Endothelial cell of umbilical vein (primary cell): ENCODE measurements around the gene RELN. TPM values are rescaled to one million over a fixed set of nuclear protein-coding genes. Genes with fewer than 3 reads are reported as not detected.

Experiments
- BruUV-seq: library from RNA; stranded (reverse); fragments of 400-500 nt; replicated peaks from 2 replicates; lab custom pipeline; 2021; lab: Mats Ljungman, UMichigan
- CTCF ChIA-PET: fragments of 300-600, 350-600 bp; sonication (Branson Sonifier 250); formaldehyde crosslinking; loops from one replicate; lab custom pipeline; 2021; ENCODE audit warnings: antibody characterized with exemption, inconsistent platforms; lab: Charles Lee
- POLR2A ChIA-PET: fragments of 300-600, 350-600 bp; sonication (Branson Sonifier 250); formaldehyde crosslinking; loops from one replicate; lab custom pipeline; 2021; ENCODE audit warnings: antibody characterized with exemption, inconsistent platforms; lab: Charles Lee
- DNase-seq: peaks from one replicate; pipeline ENCODE4 v3.0.0-alpha.2; 2011; ENCODE audit warnings: low read depth, low spot score
- FAIRE-seq: peaks from 2 replicates; lab custom pipeline; 2011; peaks lifted over from hg19 to GRCh38; lab: Jason Lieb, UNC
- H2AFZ ChIP-seq: 2 replicates; pipeline ENCODE4 v1.6.0; 2012; ENCODE audit warnings: low read depth, low read length, control low read depth, inconsistent platforms
- H3K27ac ChIP-seq: 2 replicates; pipeline ENCODE4 v1.5.1; 2011; ENCODE audit warnings: low read depth, mild to moderate bottlenecking, control low read depth, low read length, moderate library complexity; ENCODE audit not compliant: insufficient read depth
- H3K27me3 ChIP-seq, 2 experiments: 2 replicates each; pipeline versions ENCODE4 v1.6.0 to v1.6.1; 2011; ENCODE audit warnings: low read length in 2 of 2, mixed read lengths in 1 of 2; ENCODE audit not compliant: control insufficient read depth in 2 of 2, insufficient read depth in 2 of 2
- H3K36me3 ChIP-seq, 2 experiments: 2 replicates in 1 of 2; 3 replicates in 1 of 2; pipeline ENCODE4 v1.5.1; 2011; ENCODE audit warnings: low read length in 2 of 2, mild to moderate bottlenecking in 1 of 2, moderate library complexity in 1 of 2; ENCODE audit not compliant: control insufficient read depth in 2 of 2, insufficient read depth in 2 of 2; ENCODE audit errors: extremely low read depth in 1 of 2
- H3K4me1 ChIP-seq: 3 replicates; pipeline ENCODE4 v1.5.1; 2011; ENCODE audit warnings: mild to moderate bottlenecking, low read length; ENCODE audit not compliant: control insufficient read depth, insufficient read depth; ENCODE audit errors: extremely low read depth
- H3K4me2 ChIP-seq: 2 replicates; pipeline ENCODE4 v1.6.1; 2011; ENCODE audit warnings: low read length, control low read depth, mixed read lengths; ENCODE audit not compliant: insufficient read depth
- H3K4me3 ChIP-seq, 3 experiments: fragments of 200-600 bp in 1 of 3; sonication (generic), shearing (Covaris generic) in 1 of 3; replicated peaks in 1 of 3; 2 replicates each; pipeline ENCODE4 v1.5.1; 2011 to 2016; ENCODE audit warnings: control low read depth in 3 of 3, low read length in 3 of 3, mild to moderate bottlenecking in 2 of 3, inconsistent platforms in 1 of 3, low read depth in 1 of 3, moderate library complexity in 1 of 3; ENCODE audit not compliant: insufficient read depth in 1 of 3
- H3K79me2 ChIP-seq: 2 replicates; pipeline ENCODE4 v1.6.0; 2012; ENCODE audit warnings: low read length, inconsistent platforms; ENCODE audit not compliant: control insufficient read depth, insufficient read depth
- H3K9ac ChIP-seq: replicated peaks from 2 replicates; pipeline ENCODE3; 2011; ENCODE audit warnings: low read length, control low read depth; ENCODE audit not compliant: insufficient read depth; ENCODE audit errors: extremely low read depth
- H3K9me1 ChIP-seq: replicated peaks from 3 replicates; pipeline ENCODE4 v1.6.0; 2011; ENCODE audit warnings: mild to moderate bottlenecking, low read length; ENCODE audit not compliant: control insufficient read depth, insufficient read depth; ENCODE audit errors: extremely low read depth
- H3K9me3 ChIP-seq: replicated peaks from 2 replicates; pipeline ENCODE4 v1.5.1; 2012; ENCODE audit warnings: low read length, inconsistent platforms; ENCODE audit not compliant: control insufficient read depth, insufficient read depth
- H4K20me1 ChIP-seq: replicated peaks from 2 replicates; pipeline ENCODE3; 2011; ENCODE audit warnings: mild to moderate bottlenecking, low read length; ENCODE audit not compliant: control insufficient read depth, insufficient read depth; ENCODE audit errors: extremely low read depth
- EZH2 ChIP-seq: IDR thresholded peaks from 2 replicates; pipeline ENCODE4 v1.6.1; 2012; ENCODE audit warnings: borderline replicate concordance, low read depth, mild to moderate bottlenecking, moderate library complexity, low read length, inconsistent platforms; ENCODE audit not compliant: severe bottlenecking
- FOS ChIP-seq: IDR thresholded peaks from 2 replicates; pipeline ENCODE4 v1.6.1; 2011; ENCODE audit warnings: mild to moderate bottlenecking, low read length, moderate library complexity, borderline replicate concordance; ENCODE audit not compliant: insufficient read depth
- GATA2 ChIP-seq: IDR thresholded peaks from 2 replicates; pipeline ENCODE4 v1.7.0; 2011; ENCODE audit warnings: low read depth, mild to moderate bottlenecking, moderate library complexity, mixed read lengths, low read length; ENCODE audit not compliant: insufficient read length, insufficient read depth
- JUN ChIP-seq: IDR thresholded peaks from 2 replicates; pipeline ENCODE4 v1.6.1; 2011; ENCODE audit warnings: borderline replicate concordance, low read depth; ENCODE audit not compliant: insufficient read length, insufficient read depth
- MAX ChIP-seq: IDR thresholded peaks from 2 replicates; pipeline ENCODE4 v1.6.1; 2011; ENCODE audit not compliant: insufficient read depth, insufficient read length
- MYC ChIP-seq: IDR thresholded peaks from one replicate; pipeline ENCODE4 v1.6.1; 2011; ENCODE audit warnings: mild to moderate bottlenecking, low read depth, low read length
- POLR2A ChIP-seq: IDR thresholded peaks from 2 replicates; pipeline ENCODE4 v1.6.1; 2012; ENCODE audit warnings: low read depth, mild to moderate bottlenecking, control low read depth, low read length
- POLR2AphosphoS5 ChIP-seq: IDR thresholded peaks from 2 replicates; pipeline ENCODE4 v1.6.1; 2012; ENCODE audit warnings: low read depth, mild to moderate bottlenecking, control low read depth, low read length, moderate library complexity; ENCODE audit not compliant: insufficient read depth
- dilution Hi-C: fragments of 300-500 bp; cut with MboI; formaldehyde crosslinking; loops from one replicate; pipeline ENCODE4 v1.15.0; 2019; ENCODE audit warnings: low sequenced_read_pairs; ENCODE audit not compliant: extremely low pct_ligation_motif_present
- intact Hi-C: fragments of 100-400 bp; cut with micrococcal nuclease; formaldehyde crosslinking; loops from one replicate; pipeline ENCODE4 v1.10.0; 2022
- polyA plus RNA-seq, 4 experiments: library from polyadenylated mRNA; depleted of rRNA in 3 of 4; stranded (reverse) in 3 of 4; unstranded in 1 of 4; fragments of >200 nt; gene quantifications; 2 replicates each; pipeline versions ENCODE4 v1.2.1 to v1.2.3, GENCODE V29; 2011 to 2012; ENCODE audit warnings: missing spikeins in 1 of 4
- total RNA-seq: library from RNA; stranded (reverse); gene quantifications from 2 replicates; pipeline ENCODE4 v1.2.3, GENCODE V29; 2021
- TF ChIP-seq, protein P1 (sequence below), 2 donors: IDR thresholded peaks; 1 replicate in 1 of 2; 2 replicates in 1 of 2; pipeline ENCODE4 v1.5.1; 2011; ENCODE audit warnings: low read length in 2 of 2, mild to moderate bottlenecking in 2 of 2, moderate library complexity in 2 of 2, control low read depth in 1 of 2, inconsistent platforms in 1 of 2, low read depth in 1 of 2; ENCODE audit not compliant: insufficient read depth in 1 of 2; ENCODE audit errors: extremely low read depth in 1 of 2

Gene RELN
- total and polyA plus RNA-seq, 2 donors (not counting 3 experiments of a cell fraction or from before 2014, with no cell fraction given), result 0.15 to 0.22 TPM

- H3K9ac ChIP-seq, result no peak overlapping the region
- H3K4me3 ChIP-seq, result no peak overlapping the region
- H3K9me1 ChIP-seq, result no peaks in the 10 kb centered on the region
- peak; percentile 88 for DNase-seq
- ChIA-PET CTCF (interaction anchor here (0.6 to 2.7 kb wide), 14 partner anchors 9 to 496 kb away, joined by 3 to 13 read pairs (median 3); no protein-coding TSS in a partner anchor), POLR2A (interaction anchor here (1.5 kb wide), 1 partner anchor 16 kb away, joined by 5 read pairs; no protein-coding TSS in a partner anchor)
- TF ChIP-seq FOS (peak; percentile 98), MAX (no peak), POLR2AphosphoS5 (peak; percentile 41), JUN (peak; percentile 95), POLR2A (no peak), GATA2 (peak; percentile 66), MYC (no peak), EZH2 (no peak)
- TF ChIP-seq, protein P1, sequence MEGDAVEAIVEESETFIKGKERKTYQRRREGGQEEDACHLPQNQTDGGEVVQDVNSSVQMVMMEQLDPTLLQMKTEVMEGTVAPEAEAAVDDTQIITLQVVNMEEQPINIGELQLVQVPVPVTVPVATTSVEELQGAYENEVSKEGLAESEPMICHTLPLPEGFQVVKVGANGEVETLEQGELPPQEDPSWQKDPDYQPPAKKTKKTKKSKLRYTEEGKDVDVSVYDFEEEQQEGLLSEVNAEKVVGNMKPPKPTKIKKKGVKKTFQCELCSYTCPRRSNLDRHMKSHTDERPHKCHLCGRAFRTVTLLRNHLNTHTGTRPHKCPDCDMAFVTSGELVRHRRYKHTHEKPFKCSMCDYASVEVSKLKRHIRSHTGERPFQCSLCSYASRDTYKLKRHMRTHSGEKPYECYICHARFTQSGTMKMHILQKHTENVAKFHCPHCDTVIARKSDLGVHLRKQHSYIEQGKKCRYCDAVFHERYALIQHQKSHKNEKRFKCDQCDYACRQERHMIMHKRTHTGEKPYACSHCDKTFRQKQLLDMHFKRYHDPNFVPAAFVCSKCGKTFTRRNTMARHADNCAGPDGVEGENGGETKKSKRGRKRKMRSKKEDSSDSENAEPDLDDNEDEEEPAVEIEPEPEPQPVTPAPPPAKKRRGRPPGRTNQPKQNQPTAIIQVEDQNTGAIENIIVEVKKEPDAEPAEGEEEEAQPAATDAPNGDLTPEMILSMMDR (IDR thresholded peaks at IDR 0.05; ENCODE audit: extremely low read depth in 1 of 2, insufficient read depth in 1 of 2, low read depth in 1 of 2, low read length in 2 of 2), result no peak
- peak overlapping the region; percentile 21 for H3K27ac ChIP-seq
- H3K27me3 ChIP-seq, result no peaks in the 10 kb centered on the region
- peak overlapping the region; percentile 8 for H3K4me2 ChIP-seq
- H4K20me1 ChIP-seq, result no peaks in the 10 kb centered on the region
- dilution Hi-C loops (no loop called here), intact Hi-C loops (loop anchor here (1.0 kb wide), 1 partner anchor 16 kb away; no protein-coding TSS in a partner anchor)
- no peaks in the 10 kb centered on the region for H3K79me2 ChIP-seq
- peak; percentile 90 for FAIRE-seq
- BruUV-seq, result no TSS peak
- no peaks in the 10 kb centered on the region for H3K9me3 ChIP-seq
- H3K4me1 ChIP-seq, result peaks cover 19% of the 10 kb centered on the region
- no peak overlapping the region for H2AFZ ChIP-seq
- no peaks in the 10 kb centered on the region for H3K36me3 ChIP-seq
These were observed 254.1 kb downstream of the RELN start for GRCh38 chr7:103735377-103735776.
